Keratinocyte (primary cell): ENCODE results near the gene KCNMA1.

Source experiments
- CTCF ChIP-seq, 3 experiments: IDR thresholded peaks in 1 of 3; conservative IDR thresholded peaks in 1 of 3; optimal IDR thresholded peaks in 1 of 3; 2 replicates in 2 of 3; 3 replicates in 1 of 3; pipeline versions ENCODE3 to v1.5.1; 2011; ENCODE audit warnings: low read length in 3 of 3, mild to moderate bottlenecking in 3 of 3, moderate library complexity in 2 of 3, control low read depth in 1 of 3, inconsistent platforms in 1 of 3; ENCODE audit not compliant: insufficient read depth in 2 of 3; ENCODE audit errors: extremely low read depth in 1 of 3
- EZH2 ChIP-seq: IDR thresholded peaks from one replicate; pipeline ENCODE4 v1.6.1; 2012; ENCODE audit warnings: inconsistent platforms, mild to moderate bottlenecking, low read length, moderate library complexity

GRCh38 chr10:77045085-77045484 lies 592.5 kb downstream of the KCNMA1 start:
- no peak for TF ChIP-seq CTCF (optimal IDR thresholded peaks at IDR 0.05 in 1 of 3, IDR thresholded peaks at IDR 0.05 in 1 of 3, conservative IDR thresholded peaks at IDR 0.05 in 1 of 3; ENCODE audit: extremely low read depth in 1 of 3, insufficient read depth in 2 of 3, low read length in 3 of 3)
- no peak for TF ChIP-seq EZH2
